Astrocyte (in vitro differentiated cells and primary cell): ENCODE results near the gene SAMD4A. TPM values are rescaled to one million over a fixed set of nuclear protein-coding genes. Genes with fewer than 3 reads are reported as not detected.

ENCODE experiments used
- DNase-seq: peaks from one replicate; pipeline ENCODE4 v3.0.0-alpha.2; 2010; ENCODE audit warnings: low read depth
- FAIRE-seq: peaks from 2 replicates; lab custom pipeline; 2011; peaks lifted over from hg19 to GRCh38; lab: Jason Lieb, UNC
- H2AFZ ChIP-seq: 2 replicates; pipeline ENCODE4 v1.6.0; 2012; ENCODE audit warnings: low read depth, low read length, inconsistent platforms
- H3K27ac ChIP-seq: 2 replicates; pipeline ENCODE4 v1.5.1; 2011; ENCODE audit warnings: low read depth, low read length, inconsistent platforms
- H3K27me3 ChIP-seq: 2 replicates; pipeline ENCODE4 v1.6.0; 2011; ENCODE audit warnings: low read length, inconsistent platforms; ENCODE audit not compliant: insufficient read depth
- H3K36me3 ChIP-seq: 2 replicates; pipeline ENCODE4 v1.5.1; 2011; ENCODE audit warnings: low read length, inconsistent platforms; ENCODE audit not compliant: insufficient read depth
- H3K4me1 ChIP-seq: 2 replicates; pipeline ENCODE4 v1.5.1; 2011; ENCODE audit warnings: low read length, inconsistent platforms; ENCODE audit not compliant: insufficient read depth
- H3K4me2 ChIP-seq: 2 replicates; pipeline ENCODE4 v1.6.0; 2012; ENCODE audit warnings: low read length, inconsistent platforms
- H3K4me3 ChIP-seq: 2 replicates; pipeline ENCODE4 v1.5.1; 2011; ENCODE audit warnings: low read depth, mild to moderate bottlenecking, low read length, inconsistent platforms; ENCODE audit not compliant: insufficient read depth
- H3K79me2 ChIP-seq: 2 replicates; pipeline ENCODE4 v1.6.0; 2012; ENCODE audit warnings: mild to moderate bottlenecking, low read length, inconsistent platforms; ENCODE audit not compliant: insufficient read depth
- H3K9ac ChIP-seq: 2 replicates; pipeline ENCODE4 v1.6.0; 2012; ENCODE audit warnings: mild to moderate bottlenecking, low read length, inconsistent platforms
- H3K9me3 ChIP-seq: 2 replicates; pipeline ENCODE4 v1.5.1; 2012; ENCODE audit warnings: low read depth, mild to moderate bottlenecking, low read length, inconsistent platforms; ENCODE audit not compliant: insufficient read depth
- H4K20me1 ChIP-seq: 2 replicates; pipeline ENCODE4 v1.6.0; 2012; ENCODE audit warnings: low read length, inconsistent platforms; ENCODE audit not compliant: insufficient read depth
- H3K27ac Mint-ChIP-seq: one replicate; pipeline ENCODE4 v1.8.0; 2021; ENCODE audit warnings: mild to moderate bottlenecking, mixed read lengths; ENCODE audit not compliant: unreplicated experiment
- H3K27me3 Mint-ChIP-seq: one replicate; pipeline ENCODE4 v1.8.0; 2021; ENCODE audit warnings: low read depth, mixed read lengths; ENCODE audit not compliant: unreplicated experiment
- H3K36me3 Mint-ChIP-seq: one replicate; pipeline ENCODE4 v1.8.0; 2021; ENCODE audit warnings: low read depth, mixed read lengths; ENCODE audit not compliant: unreplicated experiment
- H3K4me1 Mint-ChIP-seq: one replicate; pipeline ENCODE4 v1.8.0; 2021; ENCODE audit warnings: low read depth, mixed read lengths; ENCODE audit not compliant: unreplicated experiment
- H3K4me3 Mint-ChIP-seq: one replicate; pipeline ENCODE4 v1.8.0; 2021; ENCODE audit warnings: mild to moderate bottlenecking, moderate library complexity, mixed read lengths; ENCODE audit not compliant: unreplicated experiment
- H3K9me3 Mint-ChIP-seq: one replicate; pipeline ENCODE4 v1.8.0; 2021; ENCODE audit warnings: mild to moderate bottlenecking, mixed read lengths; ENCODE audit not compliant: unreplicated experiment
- EZH2 ChIP-seq: IDR thresholded peaks from 2 replicates; pipeline ENCODE4 v1.6.1; 2012; ENCODE audit warnings: mild to moderate bottlenecking, low read length, inconsistent platforms; ENCODE audit not compliant: insufficient read depth
- total RNA-seq: library from RNA; stranded (reverse); gene quantifications from 2 replicates; pipeline ENCODE4 v1.2.1, GENCODE V29; 2021
- TF ChIP-seq, protein P1 (sequence below): IDR thresholded peaks from 2 replicates; pipeline ENCODE4 v1.5.1; 2011; ENCODE audit warnings: low read depth, mild to moderate bottlenecking, inconsistent platforms, low read length, moderate library complexity; ENCODE audit not compliant: insufficient read depth

SAMD4A gene
- total RNA-seq, 1 donor from 2014 or later, result 68.2 TPM

DNA sequence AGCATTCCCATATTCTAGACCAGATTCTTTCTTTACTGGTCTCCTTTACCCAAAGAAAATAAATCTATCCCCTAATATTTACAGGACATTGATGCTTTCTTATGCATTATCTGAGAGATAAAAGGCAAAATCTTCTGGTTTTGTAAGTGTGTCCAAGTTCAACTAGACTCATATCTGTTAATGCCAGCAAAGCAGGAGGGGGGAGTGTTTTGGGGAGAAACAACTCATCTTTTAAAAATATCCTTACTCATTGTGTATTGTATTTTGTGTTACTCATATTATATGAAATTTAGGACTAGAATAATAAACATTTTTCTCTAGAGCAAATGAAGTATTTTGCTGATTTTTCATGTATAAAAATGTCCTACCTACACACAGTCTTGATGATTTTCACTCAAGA, 54.8 kb downstream of the SAMD4A start:
- Histone ChIP-seq H3K27ac (no peak overlapping the region), H4K20me1 (peaks cover 35% of the 10 kb centered on the region), H3K4me2 (no peak overlapping the region), H3K9ac (no peak overlapping the region), H3K4me3 (no peak overlapping the region), H3K4me1 (peaks cover 8% of the 10 kb centered on the region), H3K27me3 (no peaks in the 10 kb centered on the region), H3K9me3 (no peaks in the 10 kb centered on the region), H2AFZ (no peak overlapping the region), H3K36me3 (no peaks in the 10 kb centered on the region), H3K79me2 (peaks cover 52% of the 10 kb centered on the region)
- no peak for DNase-seq
- Mint-ChIP-seq H3K36me3 (peaks cover 20% of the 10 kb centered on the region), H3K9me3 (no peaks in the 10 kb centered on the region), H3K4me3 (no peak overlapping the region), H3K4me1 (peaks cover 36% of the 10 kb centered on the region), H3K27me3 (no peaks in the 10 kb centered on the region), H3K27ac (no peak overlapping the region)
- FAIRE-seq, result no peak
- TF ChIP-seq, protein P1, sequence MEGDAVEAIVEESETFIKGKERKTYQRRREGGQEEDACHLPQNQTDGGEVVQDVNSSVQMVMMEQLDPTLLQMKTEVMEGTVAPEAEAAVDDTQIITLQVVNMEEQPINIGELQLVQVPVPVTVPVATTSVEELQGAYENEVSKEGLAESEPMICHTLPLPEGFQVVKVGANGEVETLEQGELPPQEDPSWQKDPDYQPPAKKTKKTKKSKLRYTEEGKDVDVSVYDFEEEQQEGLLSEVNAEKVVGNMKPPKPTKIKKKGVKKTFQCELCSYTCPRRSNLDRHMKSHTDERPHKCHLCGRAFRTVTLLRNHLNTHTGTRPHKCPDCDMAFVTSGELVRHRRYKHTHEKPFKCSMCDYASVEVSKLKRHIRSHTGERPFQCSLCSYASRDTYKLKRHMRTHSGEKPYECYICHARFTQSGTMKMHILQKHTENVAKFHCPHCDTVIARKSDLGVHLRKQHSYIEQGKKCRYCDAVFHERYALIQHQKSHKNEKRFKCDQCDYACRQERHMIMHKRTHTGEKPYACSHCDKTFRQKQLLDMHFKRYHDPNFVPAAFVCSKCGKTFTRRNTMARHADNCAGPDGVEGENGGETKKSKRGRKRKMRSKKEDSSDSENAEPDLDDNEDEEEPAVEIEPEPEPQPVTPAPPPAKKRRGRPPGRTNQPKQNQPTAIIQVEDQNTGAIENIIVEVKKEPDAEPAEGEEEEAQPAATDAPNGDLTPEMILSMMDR, result no peak
- no peak for TF ChIP-seq EZH2

- H3K9me3 Mint-ChIP-seq, result no peaks in the 10 kb centered on the region
- peaks cover 43% of the 10 kb centered on the region for H3K4me1 Mint-ChIP-seq
- FAIRE-seq (no peak), DNase-seq (no peak)
- Histone ChIP-seq H3K9me3 (no peaks in the 10 kb centered on the region), H3K4me2 (no peak overlapping the region), H4K20me1 (peaks cover 39% of the 10 kb centered on the region), H3K4me3 (no peak overlapping the region), H3K4me1 (peaks cover 12% of the 10 kb centered on the region), H3K27me3 (no peaks in the 10 kb centered on the region), H3K79me2 (peaks cover 58% of the 10 kb centered on the region), H2AFZ (no peak overlapping the region), H3K9ac (no peak overlapping the region), H3K36me3 (no peaks in the 10 kb centered on the region), H3K27ac (no peak overlapping the region)
- TF ChIP-seq, protein P1, result no peak
- no peak for TF ChIP-seq EZH2
- H3K27ac Mint-ChIP-seq, result no peak overlapping the region
- H3K4me3 Mint-ChIP-seq, result no peak overlapping the region
- H3K27me3 Mint-ChIP-seq, result no peaks in the 10 kb centered on the region
- H3K36me3 Mint-ChIP-seq, result peaks cover 20% of the 10 kb centered on the region
These were observed 55.4 kb downstream of the SAMD4A start for GRCh38 chr14:54622192-54622958.
